Activated T-helper 1 cell treated with anti-CD3 and anti-CD28 coated beads, Interleukin-12 subunit alpha, Interleukin-12 subunit beta, Interleukin-2, Interleukin-4 antibody, amounts not matched to agents 30 ng/mL and 10 ng/mL and 1 ng/mL, durations not matched to agents 14 hours and 24 hours and 36 hours (primary cell): ENCODE data around the gene SP100. TPM values are rescaled to one million over a fixed set of nuclear protein-coding genes. Genes with fewer than 3 reads are reported as not detected.

Source experiments
- DNase-seq: peaks from one replicate; pipeline ENCODE4 v3.0.0; 2021; ENCODE audit warnings: low spot score
- H3K27ac Mint-ChIP-seq: one replicate; pipeline ENCODE4 v1.8.0; 2021; ENCODE audit warnings: mild to moderate bottlenecking, mixed read lengths
- H3K27me3 Mint-ChIP-seq: one replicate; pipeline ENCODE4 v1.8.0; 2022; ENCODE audit warnings: mild to moderate bottlenecking, moderate library complexity, mixed read lengths; ENCODE audit not compliant: insufficient read depth
- H3K36me3 Mint-ChIP-seq: one replicate; pipeline ENCODE4 v1.8.0; 2021; ENCODE audit warnings: low read depth, mixed read lengths
- H3K4me1 Mint-ChIP-seq: one replicate; pipeline ENCODE4 v1.8.0; 2021; ENCODE audit warnings: low read depth, mixed read lengths
- H3K4me3 Mint-ChIP-seq: one replicate; pipeline ENCODE4 v1.8.0; 2021; ENCODE audit warnings: mild to moderate bottlenecking, moderate library complexity, mixed read lengths
- H3K9me3 Mint-ChIP-seq: one replicate; pipeline ENCODE4 v1.8.0; 2021; ENCODE audit warnings: mixed read lengths
- intact Hi-C: fragments of 100-400 bp; cut with micrococcal nuclease; formaldehyde crosslinking; loops from one replicate; pipeline ENCODE4 v1.15.1; 2024
- total RNA-seq: library from RNA; stranded (reverse); gene quantifications from 2 replicates; pipeline ENCODE4 v1.2.3, GENCODE V29; 2022

Gene SP100
- total RNA-seq, 1 donor from 2014 or later: 171 TPM

DNA sequence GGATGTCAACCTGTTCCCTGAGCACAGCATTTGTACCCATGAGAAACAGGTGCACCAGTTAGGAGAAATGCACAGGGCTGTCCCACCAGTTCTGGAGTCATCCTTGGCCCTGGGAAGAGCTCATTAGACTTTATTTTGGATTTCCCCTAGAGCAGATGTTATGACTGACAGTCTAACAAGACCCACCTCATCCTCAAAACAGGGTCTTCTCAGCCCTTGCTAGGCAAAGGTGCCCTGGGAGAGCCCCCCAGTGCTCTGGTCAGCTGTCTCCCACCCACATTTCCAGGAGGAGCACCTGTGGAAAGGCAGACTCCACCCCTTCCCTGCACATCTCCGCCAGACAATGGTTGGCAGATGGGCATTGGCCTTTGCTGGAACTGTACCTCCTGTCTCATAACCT, 5.7 kb upstream of the SP100 start:
- Mint-ChIP-seq H3K4me1 (peaks cover 69% of the 10 kb centered on the region), H3K27ac (no peak overlapping the region)

GRCh38 chr2:230410861-230411569, 5.0 kb upstream of the SP100 start:
- intact Hi-C loops: loop anchor here (1.0 to 5.0 kb wide), 3 partner anchors 30 to 92 kb away; no protein-coding TSS in a partner anchor
- Mint-ChIP-seq H3K36me3 (peaks cover 12% of the 10 kb centered on the region), H3K4me3 (peak overlapping the region; percentile 93), H3K27ac (peak overlapping the region; percentile 99), H3K27me3 (no peaks in the 10 kb centered on the region), H3K9me3 (no peaks in the 10 kb centered on the region), H3K4me1 (peaks cover 77% of the 10 kb centered on the region)
- no peak for DNase-seq

More for the DNA sequence above, 5.7 kb upstream of the SP100 start:
- H3K4me3 Mint-ChIP-seq: peak overlapping the region; percentile 93
- H3K36me3 Mint-ChIP-seq: peaks cover 14% of the 10 kb centered on the region
- H3K27me3 Mint-ChIP-seq: no peaks in the 10 kb centered on the region
- H3K9me3 Mint-ChIP-seq: no peaks in the 10 kb centered on the region
- DNase-seq: no peak
- intact Hi-C loops: loop anchor here (2.0 to 5.0 kb wide), 2 partner anchors 63 to 91 kb away; no protein-coding TSS in a partner anchor

GRCh38 chr2:230411570-230412370, 4.2 kb upstream of the SP100 start:
- no peaks in the 10 kb centered on the region for H3K27me3 Mint-ChIP-seq
- peak; percentile 76 for DNase-seq
- H3K4me1 Mint-ChIP-seq: peaks cover 79% of the 10 kb centered on the region
- peak overlapping the region; percentile 99 for H3K27ac Mint-ChIP-seq
- intact Hi-C loops: loop anchor here (1.0 to 5.0 kb wide), 3 partner anchors 30 to 93 kb away; no protein-coding TSS in a partner anchor
- H3K36me3 Mint-ChIP-seq: peaks cover 13% of the 10 kb centered on the region
- peak overlapping the region; percentile 93 for H3K4me3 Mint-ChIP-seq
- no peaks in the 10 kb centered on the region for H3K9me3 Mint-ChIP-seq

DNA sequence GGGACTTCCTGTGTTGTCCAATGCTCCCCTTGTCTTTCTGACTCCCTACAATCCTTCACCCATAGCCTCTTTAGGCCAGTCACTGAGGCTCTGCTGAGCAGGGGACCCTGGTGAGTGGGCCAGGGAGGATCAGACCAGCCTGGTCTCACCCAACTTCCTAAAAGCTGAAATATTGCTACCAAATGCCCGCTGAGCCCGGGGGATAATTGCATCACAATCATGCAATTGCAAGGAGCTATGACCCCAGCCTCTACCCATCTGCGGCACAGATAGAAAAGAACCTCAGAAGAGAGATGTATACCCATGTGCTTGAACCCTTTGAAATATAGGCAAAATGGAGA, 3.7 kb upstream of the SP100 start:
- Mint-ChIP-seq H3K27me3 (no peaks in the 10 kb centered on the region), H3K9me3 (no peaks in the 10 kb centered on the region), H3K36me3 (peaks cover 8% of the 10 kb centered on the region), H3K27ac (peak overlapping the region; percentile 92), H3K4me1 (peaks cover 76% of the 10 kb centered on the region), H3K4me3 (peak overlapping the region; percentile 86)
- intact Hi-C loops: loop anchor here (5.0 kb wide), 1 partner anchor 65 kb away; no protein-coding TSS in a partner anchor
- no peak for DNase-seq

- Mint-ChIP-seq H3K9me3 (no peaks in the 10 kb centered on the region), H3K27ac (peak overlapping the region; percentile 92), H3K4me3 (peak overlapping the region; percentile 86), H3K36me3 (peaks cover 9% of the 10 kb centered on the region), H3K4me1 (peaks cover 76% of the 10 kb centered on the region), H3K27me3 (no peaks in the 10 kb centered on the region)
- DNase-seq: no peak
- intact Hi-C loops: loop anchor here (5.0 kb wide), 1 partner anchor 66 kb away; no protein-coding TSS in a partner anchor
These were observed 3.2 kb upstream of the SP100 start for GRCh38 chr2:230412846-230413245.

- DNase-seq: no peak
- peak overlapping the region; percentile 71 for H3K4me3 Mint-ChIP-seq
- H3K36me3 Mint-ChIP-seq: peaks cover 14% of the 10 kb centered on the region
- peaks cover 76% of the 10 kb centered on the region for H3K4me1 Mint-ChIP-seq
- H3K27ac Mint-ChIP-seq: peak overlapping the region; percentile 92
- no peaks in the 10 kb centered on the region for H3K9me3 Mint-ChIP-seq
- no peaks in the 10 kb centered on the region for H3K27me3 Mint-ChIP-seq
- intact Hi-C loops: loop anchor here (5.0 kb wide), 1 partner anchor 66 kb away; no protein-coding TSS in a partner anchor
These were observed 2.5 kb upstream of the SP100 start for GRCh38 chr2:230413479-230413878.

- DNase-seq: no peak
- Mint-ChIP-seq H3K27me3 (no peaks in the 10 kb centered on the region), H3K9me3 (no peaks in the 10 kb centered on the region), H3K4me3 (peak overlapping the region; percentile 69), H3K27ac (peak overlapping the region; percentile 92), H3K4me1 (peaks cover 79% of the 10 kb centered on the region), H3K36me3 (peaks cover 20% of the 10 kb centered on the region)
- intact Hi-C loops: loop anchor here (5.0 kb wide), 1 partner anchor 67 kb away; no protein-coding TSS in a partner anchor
These were observed 1.7 kb upstream of the SP100 start for GRCh38 chr2:230414302-230414701.

DNA sequence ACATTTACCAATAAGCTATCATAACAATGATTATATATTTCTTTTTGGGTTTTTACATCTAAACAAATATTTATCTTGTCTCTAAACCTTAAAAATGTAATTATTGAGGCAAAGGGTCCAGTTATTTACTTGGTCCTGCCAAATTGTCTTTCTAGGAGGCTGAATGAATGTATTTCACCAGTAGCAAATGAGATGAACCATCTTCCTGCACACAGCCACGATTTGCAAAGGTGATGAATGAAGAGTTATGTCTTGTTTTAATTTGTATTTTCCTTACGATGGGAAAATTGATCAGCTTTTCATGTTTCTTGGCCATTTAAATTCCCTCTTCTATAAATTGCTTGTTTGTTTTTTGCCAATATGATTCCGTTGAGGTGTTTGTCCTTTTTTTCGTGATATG, 1.4 kb downstream of the SP100 start:
- H3K27me3 Mint-ChIP-seq: no peaks in the 10 kb centered on the region
- peaks cover 88% of the 10 kb centered on the region for H3K4me1 Mint-ChIP-seq
- H3K27ac Mint-ChIP-seq: peak overlapping the region; percentile 69
- peaks cover 44% of the 10 kb centered on the region for H3K36me3 Mint-ChIP-seq
- no peaks in the 10 kb centered on the region for H3K9me3 Mint-ChIP-seq
- DNase-seq: no peak
- intact Hi-C loops: loop anchor here (2.0 to 5.0 kb wide), 5 partner anchors 55 to 380 kb away; partner anchors contain the start of gene CAB39
- peak overlapping the region; percentile 97 for H3K4me3 Mint-ChIP-seq

GRCh38 chr2:230418341-230419016, 2.5 kb downstream of the SP100 start:
- peak overlapping the region; percentile 97 for H3K4me3 Mint-ChIP-seq
- H3K36me3 Mint-ChIP-seq: peaks cover 48% of the 10 kb centered on the region
- peak overlapping the region; percentile 87 for H3K27ac Mint-ChIP-seq
- no peaks in the 10 kb centered on the region for H3K9me3 Mint-ChIP-seq
- DNase-seq: no peak
- peaks cover 87% of the 10 kb centered on the region for H3K4me1 Mint-ChIP-seq
- intact Hi-C loops: loop anchor here (5.0 kb wide), 1 partner anchor 379 kb away; no protein-coding TSS in a partner anchor
- no peaks in the 10 kb centered on the region for H3K27me3 Mint-ChIP-seq

DNA sequence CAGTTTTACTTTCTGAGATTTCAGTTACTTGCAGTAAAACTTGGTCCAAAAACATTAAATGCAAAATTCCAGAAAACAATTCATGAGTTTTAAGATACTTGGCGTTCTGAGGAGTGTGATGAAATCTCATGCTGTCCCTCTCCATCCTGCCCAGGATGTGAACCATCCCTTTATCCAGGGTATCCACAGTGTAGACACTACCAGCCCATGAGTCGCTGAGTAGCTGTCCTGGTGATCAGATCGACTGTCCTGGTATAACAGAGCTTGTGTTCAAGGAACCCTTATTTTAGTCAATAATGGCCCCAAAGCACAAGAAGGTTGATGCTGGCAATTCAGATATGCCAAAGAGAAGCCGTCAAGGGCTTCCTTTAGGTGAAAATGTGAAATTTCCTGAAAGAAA, 3.2 kb downstream of the SP100 start:
- no peak for DNase-seq
- peaks cover 56% of the 10 kb centered on the region for H3K36me3 Mint-ChIP-seq
- H3K4me1 Mint-ChIP-seq: peaks cover 89% of the 10 kb centered on the region
- intact Hi-C loops: loop anchor here (5.0 kb wide), 1 partner anchor 378 kb away; no protein-coding TSS in a partner anchor
- H3K9me3 Mint-ChIP-seq: no peaks in the 10 kb centered on the region
- H3K27ac Mint-ChIP-seq: no peak overlapping the region
- peak overlapping the region; percentile 97 for H3K4me3 Mint-ChIP-seq
- H3K27me3 Mint-ChIP-seq: no peaks in the 10 kb centered on the region

- intact Hi-C loops: no loop called here
- Mint-ChIP-seq H3K4me1 (peaks cover 97% of the 10 kb centered on the region), H3K36me3 (peaks cover 71% of the 10 kb centered on the region), H3K27ac (no peak overlapping the region), H3K27me3 (no peaks in the 10 kb centered on the region), H3K4me3 (peak overlapping the region; percentile 21), H3K9me3 (no peaks in the 10 kb centered on the region)
- DNase-seq: no peak
These were observed 6.1 kb downstream of the SP100 start for GRCh38 chr2:230422149-230422548.

DNA sequence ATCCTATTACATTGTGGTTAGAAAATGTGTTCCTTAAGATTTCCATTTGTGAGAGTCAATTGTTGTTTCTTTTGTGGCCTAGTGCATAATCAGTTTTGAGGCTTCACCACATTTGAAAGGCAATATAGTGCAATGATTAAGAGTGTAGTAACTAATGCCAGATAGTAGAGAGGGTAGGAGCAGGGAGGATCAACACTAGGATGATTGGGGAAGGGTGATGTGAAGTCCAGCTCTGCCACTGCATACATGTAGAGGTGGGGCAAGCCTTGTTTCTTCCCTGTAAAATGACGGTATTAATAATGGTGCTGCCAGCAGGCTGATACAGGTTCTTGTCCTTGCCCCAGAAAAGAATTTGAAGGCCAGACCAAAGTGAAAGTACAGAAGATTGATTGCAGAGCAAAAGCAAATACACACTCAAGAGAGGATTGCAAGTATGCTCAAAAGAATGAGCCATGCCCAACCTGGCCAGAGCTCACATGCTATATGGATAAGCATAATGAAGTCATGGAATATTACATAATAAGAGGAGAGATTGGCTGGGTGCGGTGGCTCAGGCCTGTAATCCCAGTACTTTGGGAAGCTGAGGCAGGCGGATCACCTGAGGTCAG, 8.0 kb downstream of the SP100 start:
- peak overlapping the region; percentile 47 for H3K4me3 Mint-ChIP-seq
- peaks cover 85% of the 10 kb centered on the region for H3K4me1 Mint-ChIP-seq
- intact Hi-C loops: no loop called here
- peak overlapping the region; percentile 53 for H3K27ac Mint-ChIP-seq
- no peaks in the 10 kb centered on the region for H3K27me3 Mint-ChIP-seq
- no peak for DNase-seq
- peaks cover 69% of the 10 kb centered on the region for H3K36me3 Mint-ChIP-seq
- peaks cover 5% of the 10 kb centered on the region for H3K9me3 Mint-ChIP-seq
